ACC112 (cell line): ENCODE measurements around the gene TMEM214.

Source experiments
- H2AFZ ChIP-seq: fragments of 200-600 bp; sonication (generic); one replicate; pipeline ENCODE4 v1.6.0; 2017; ENCODE audit warnings: antibody characterized with exemption, low read length; ENCODE audit not compliant: unreplicated experiment
- H3K27ac ChIP-seq: fragments of 200-600 bp; sonication (generic); 2 replicates; pipeline ENCODE4 v1.5.1; 2014; ENCODE audit warnings: low read depth, mild to moderate bottlenecking, antibody characterized with exemption, low read length, moderate library complexity
- H3K27me3 ChIP-seq: fragments of 200-600 bp; sonication (generic); 2 replicates; pipeline ENCODE4 v1.6.1; 2014; ENCODE audit warnings: mild to moderate bottlenecking, antibody characterized with exemption, low read length, moderate library complexity, mixed read lengths; ENCODE audit not compliant: insufficient read depth
- H3K36me3 ChIP-seq: fragments of 200-600 bp; sonication (generic); 2 replicates; pipeline ENCODE4 v1.6.1; 2016; ENCODE audit warnings: mild to moderate bottlenecking, antibody characterized with exemption, low read length, moderate library complexity, mixed read lengths; ENCODE audit not compliant: insufficient read depth
- H3K4me1 ChIP-seq: fragments of 200-600 bp; sonication (generic); one replicate; pipeline ENCODE4 v1.6.1; 2016; ENCODE audit warnings: low read length, mixed read lengths; ENCODE audit not compliant: insufficient read depth, unreplicated experiment, control insufficient read depth
- H3K4me3 ChIP-seq: fragments of 200-600 bp; sonication (generic); 2 replicates; pipeline ENCODE4 v1.5.1; 2014; ENCODE audit warnings: mild to moderate bottlenecking, low read depth, low read length
- H3K79me2 ChIP-seq: fragments of 200-600 bp; sonication (generic); one replicate; pipeline ENCODE4 v1.6.0; 2016; ENCODE audit warnings: low read length; ENCODE audit not compliant: control insufficient read depth, unreplicated experiment, insufficient read depth

TMEM214 gene

GRCh38 chr2:27009716-27010115 lies 23.0 kb upstream of the TMEM214 start:
- H3K4me1 ChIP-seq: peaks cover 26% of the 10 kb centered on the region
- no peaks in the 10 kb centered on the region for H3K27me3 ChIP-seq
- no peak overlapping the region for H2AFZ ChIP-seq
- H3K36me3 ChIP-seq: no peaks in the 10 kb centered on the region
- no peaks in the 10 kb centered on the region for H3K79me2 ChIP-seq
- no peak overlapping the region for H3K4me3 ChIP-seq
- H3K27ac ChIP-seq: no peak overlapping the region

GRCh38 chr2:27010139-27010538 lies 22.6 kb upstream of the TMEM214 start:
- no peaks in the 10 kb centered on the region for H3K79me2 ChIP-seq

GRCh38 chr2:27013738-27014137 lies 19.0 kb upstream of the TMEM214 start:
- H2AFZ ChIP-seq: no peak overlapping the region
- H3K4me3 ChIP-seq: no peak overlapping the region
- no peaks in the 10 kb centered on the region for H3K36me3 ChIP-seq
- H3K4me1 ChIP-seq: peaks cover 44% of the 10 kb centered on the region
- H3K79me2 ChIP-seq: no peaks in the 10 kb centered on the region
- H3K27ac ChIP-seq: no peak overlapping the region
- H3K27me3 ChIP-seq: no peaks in the 10 kb centered on the region

More at GRCh38 chr2:27010139-27010538, 22.6 kb upstream of the TMEM214 start:
- no peaks in the 10 kb centered on the region for H3K27me3 ChIP-seq
- no peak overlapping the region for H3K27ac ChIP-seq
- H3K36me3 ChIP-seq: no peaks in the 10 kb centered on the region
- H3K4me3 ChIP-seq: no peak overlapping the region
- H3K4me1 ChIP-seq: peaks cover 28% of the 10 kb centered on the region
- H2AFZ ChIP-seq: no peak overlapping the region

DNA sequence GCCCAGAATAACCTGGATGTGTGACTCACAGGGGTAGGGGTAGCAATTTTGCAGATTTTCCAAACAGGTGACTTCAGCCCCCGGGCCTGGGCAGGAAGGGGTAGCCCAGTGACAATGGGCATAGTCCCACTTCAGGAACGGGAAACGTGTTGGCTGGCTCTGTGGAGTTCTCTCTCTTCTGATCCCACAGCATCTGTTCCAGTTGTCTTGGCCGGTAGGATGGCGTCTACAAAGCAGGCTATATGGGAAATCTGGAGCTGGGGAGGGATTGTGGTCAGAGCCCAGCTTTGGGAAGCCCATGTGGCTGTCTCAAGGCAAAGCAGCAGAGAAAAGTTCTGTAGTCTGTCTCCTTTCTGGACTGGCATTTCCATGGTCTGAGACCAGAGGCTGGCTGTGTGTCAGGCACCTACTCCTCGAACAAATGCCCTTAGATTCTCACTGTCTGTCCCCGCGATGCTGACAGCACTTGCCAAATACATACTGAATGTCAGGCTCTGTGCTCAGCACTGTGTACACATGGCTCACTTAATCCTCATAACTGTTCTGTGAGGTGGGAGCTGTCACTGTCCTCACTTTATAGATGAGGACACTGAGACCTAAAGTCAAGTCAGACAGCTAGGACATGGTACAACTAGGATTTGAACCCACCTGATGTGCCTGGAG lies 17.9 kb upstream of the TMEM214 start:
- Histone ChIP-seq H3K27me3 (no peaks in the 10 kb centered on the region), H2AFZ (no peak overlapping the region), H3K36me3 (no peaks in the 10 kb centered on the region), H3K27ac (peak overlapping the region; percentile 92), H3K79me2 (no peaks in the 10 kb centered on the region), H3K4me3 (no peak overlapping the region), H3K4me1 (peaks cover 39% of the 10 kb centered on the region)

- H3K27ac ChIP-seq: 0 out of 2 replicates have a peak overlapping the region, but pooled peaks have one; percentile 92
- no peaks in the 10 kb centered on the region for H3K79me2 ChIP-seq
- no peak overlapping the region for H2AFZ ChIP-seq
- no peak overlapping the region for H3K4me3 ChIP-seq
- no peaks in the 10 kb centered on the region for H3K27me3 ChIP-seq
- peaks cover 45% of the 10 kb centered on the region for H3K4me1 ChIP-seq
- no peaks in the 10 kb centered on the region for H3K36me3 ChIP-seq
These were observed 15.9 kb upstream of the TMEM214 start for GRCh38 chr2:27016801-27017325.

DNA sequence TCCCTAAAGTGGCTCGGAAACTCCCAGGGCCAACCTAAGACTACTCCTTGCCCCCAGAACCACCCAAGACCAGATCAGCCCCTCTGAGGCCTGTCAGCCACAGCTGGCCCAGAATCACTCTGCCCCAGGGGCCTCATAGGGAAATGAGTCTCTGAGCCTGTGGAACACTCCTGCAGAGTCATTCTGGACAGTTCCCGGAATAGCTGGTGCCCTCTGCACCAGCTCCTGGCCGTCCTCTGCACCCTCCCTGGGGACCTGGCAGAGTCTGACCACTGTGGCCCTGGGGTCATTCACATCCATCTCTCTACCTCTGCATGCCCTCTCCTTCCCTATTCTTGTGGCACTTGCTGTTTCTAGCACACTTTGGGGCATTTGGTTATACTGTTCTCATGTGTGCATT lies 14.6 kb upstream of the TMEM214 start:
- Histone ChIP-seq H3K36me3 (no peaks in the 10 kb centered on the region; the same call in 1 of the 2 replicates), H3K4me1 (peaks cover 37% of the 10 kb centered on the region), H3K27me3 (no peaks in the 10 kb centered on the region), H3K79me2 (no peaks in the 10 kb centered on the region), H3K27ac (no peak overlapping the region), H3K4me3 (no peak overlapping the region), H2AFZ (no peak overlapping the region)

DNA sequence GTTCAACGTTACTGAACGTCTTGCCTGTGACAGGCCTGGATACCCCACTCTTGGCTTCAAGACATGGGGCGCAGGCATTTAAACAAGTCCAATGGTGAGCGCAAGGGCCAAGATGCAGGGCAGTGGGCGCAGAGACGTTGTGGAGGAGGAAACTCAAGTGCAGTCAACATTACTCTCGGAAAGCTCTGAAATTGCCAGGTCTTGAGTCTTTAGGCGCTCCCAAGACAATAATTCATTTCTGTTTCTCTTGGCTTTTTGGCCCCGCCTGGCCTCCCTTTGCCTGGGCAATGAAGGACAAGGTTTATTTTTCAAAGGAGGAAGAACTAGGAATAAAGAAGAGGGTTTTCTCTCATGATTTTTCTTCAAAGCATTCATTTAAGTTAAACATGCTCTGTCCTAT lies 13.3 kb upstream of the TMEM214 start:
- no peak overlapping the region for H3K4me3 ChIP-seq
- H3K27ac ChIP-seq: no peak overlapping the region

DNA sequence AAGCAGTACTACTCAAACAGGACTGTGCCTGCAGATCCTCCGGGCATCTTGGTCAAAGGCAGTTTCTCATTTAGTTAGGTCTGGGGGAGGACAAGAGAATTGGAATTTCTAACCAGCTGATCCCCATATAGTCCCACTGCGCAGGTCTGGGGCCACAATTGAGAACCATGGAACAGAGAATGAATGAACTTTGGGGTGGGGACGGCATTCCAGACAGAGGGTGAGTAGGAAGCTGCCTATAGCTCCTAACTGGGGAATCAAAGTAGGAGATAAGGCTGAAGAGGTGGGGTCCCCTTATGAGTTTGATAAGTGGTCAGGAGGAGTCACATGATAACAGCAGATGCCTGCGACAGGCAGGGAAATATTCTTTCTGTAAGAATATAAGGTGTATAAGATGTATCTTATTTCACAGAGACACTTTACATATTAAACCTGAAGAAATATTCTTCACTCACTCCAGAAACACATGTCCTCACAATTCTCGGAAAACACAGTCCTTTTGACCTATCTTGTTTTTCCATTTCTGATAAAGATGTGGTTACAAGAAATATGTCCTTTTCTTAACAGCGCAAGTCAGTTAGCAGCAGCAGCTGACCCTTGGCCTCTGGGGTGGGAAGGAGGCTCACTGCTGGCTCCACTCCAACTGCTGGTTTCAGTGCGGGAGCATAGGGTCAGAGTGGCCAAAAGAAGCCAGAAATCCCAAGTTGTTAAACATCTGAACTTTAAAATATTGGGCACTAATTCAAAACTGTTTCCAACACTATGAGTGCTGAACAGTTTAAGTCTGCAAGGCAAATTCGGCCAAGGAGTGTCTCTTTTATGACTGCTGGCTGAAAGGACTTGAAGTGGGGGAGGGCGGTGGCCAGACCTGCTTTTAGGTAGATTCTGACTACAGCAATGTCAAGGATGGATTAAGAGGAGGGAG lies 12.6 kb upstream of the TMEM214 start:
- Histone ChIP-seq H3K4me3 (no peak overlapping the region), H2AFZ (no peak overlapping the region), H3K27ac (no peak overlapping the region), H3K79me2 (no peaks in the 10 kb centered on the region), H3K4me1 (peaks cover 33% of the 10 kb centered on the region), H3K36me3 (no peaks in the 10 kb centered on the region; the same call in 1 of the 2 replicates), H3K27me3 (no peaks in the 10 kb centered on the region)

More for the DNA sequence above, 13.3 kb upstream of the TMEM214 start:
- Histone ChIP-seq H3K4me1 (peaks cover 36% of the 10 kb centered on the region), H3K36me3 (no peaks in the 10 kb centered on the region; the same call in 1 of the 2 replicates), H3K27me3 (no peaks in the 10 kb centered on the region), H2AFZ (no peak overlapping the region), H3K79me2 (no peaks in the 10 kb centered on the region)

DNA sequence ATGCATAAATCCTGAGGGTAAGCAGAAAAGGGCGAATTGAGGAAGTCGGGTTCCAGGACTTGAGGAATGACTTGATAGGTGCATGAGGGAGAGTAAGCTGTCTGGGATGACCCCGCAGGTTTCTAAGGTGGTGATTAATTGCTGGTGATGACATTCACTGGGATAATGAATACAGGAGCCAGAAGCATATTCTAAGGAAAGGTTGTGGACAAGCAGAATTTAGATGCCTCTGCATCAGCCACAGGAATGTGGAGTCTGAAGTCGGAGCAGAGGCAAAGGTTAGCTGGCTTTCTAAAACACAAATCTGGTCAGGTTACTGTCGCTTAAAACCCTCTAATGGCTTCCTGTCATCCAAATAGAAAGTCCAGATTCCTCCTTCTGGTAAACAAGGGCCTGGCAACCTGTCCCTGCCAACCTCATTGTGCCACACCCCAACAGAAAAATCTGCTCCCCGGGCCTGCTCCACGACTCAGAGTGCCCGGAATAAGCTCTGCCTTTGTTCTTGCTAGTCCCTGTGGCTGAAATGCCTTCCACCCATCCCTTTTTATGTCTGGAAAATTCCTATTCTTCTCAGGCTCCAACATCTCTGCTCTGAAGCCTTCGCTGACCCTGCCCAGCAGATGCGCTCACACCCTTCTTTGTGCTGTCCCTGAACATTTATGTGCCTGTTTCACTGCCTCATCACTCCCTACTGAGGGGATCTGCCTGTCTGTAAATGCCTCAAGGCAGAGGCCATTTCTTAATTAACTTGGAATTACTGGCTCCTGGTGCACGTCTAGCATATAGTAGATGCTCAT lies 11.3 kb upstream of the TMEM214 start:
- H2AFZ ChIP-seq: no peak overlapping the region
- H3K27ac ChIP-seq: no peak overlapping the region
- no peaks in the 10 kb centered on the region for H3K79me2 ChIP-seq
- H3K27me3 ChIP-seq: no peaks in the 10 kb centered on the region
- no peak overlapping the region for H3K4me3 ChIP-seq
- no peaks in the 10 kb centered on the region; the same call in 1 of the 2 replicates for H3K36me3 ChIP-seq
- peaks cover 22% of the 10 kb centered on the region for H3K4me1 ChIP-seq

DNA sequence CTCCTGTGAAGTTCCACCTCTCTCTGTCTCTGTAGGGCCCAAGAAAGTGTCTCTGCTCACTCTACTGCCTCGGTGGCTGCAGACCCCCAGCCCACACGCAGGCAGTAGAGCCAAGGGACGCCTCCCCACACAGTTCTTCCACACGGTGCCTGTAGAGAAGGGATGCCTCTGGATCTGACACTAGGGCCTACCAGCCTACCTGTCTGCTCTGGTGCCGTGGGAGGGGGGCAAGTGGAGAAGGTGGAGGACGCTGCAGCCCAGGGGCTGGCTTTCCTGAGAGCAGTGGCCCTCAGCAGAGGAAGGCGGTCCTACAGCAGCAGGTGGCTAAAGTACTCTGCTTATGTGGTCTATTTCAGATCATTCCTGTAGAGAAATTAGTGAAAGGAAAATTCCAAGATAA lies 9.0 kb upstream of the TMEM214 start:
- Histone ChIP-seq H3K4me1 (peaks cover 18% of the 10 kb centered on the region), H3K36me3 (no peaks in the 10 kb centered on the region; the same call in 1 of the 2 replicates), H2AFZ (no peak overlapping the region), H3K27me3 (no peaks in the 10 kb centered on the region), H3K4me3 (no peak overlapping the region), H3K27ac (no peak overlapping the region), H3K79me2 (peaks cover 10% of the 10 kb centered on the region)
